HepG2 (cell line): ENCODE data around the gene THADA. TPM values are rescaled to one million over a fixed set of nuclear protein-coding genes. Genes with fewer than 3 reads are reported as not detected.

Experiments
- ATF3 ChIP-seq: sonication (generic); formaldehyde crosslinking; IDR thresholded peaks from 2 replicates; pipeline ENCODE4 v1.4.0; 2020; ENCODE audit warnings: missing genetic modification reagents
- DPF2 ChIP-seq: sonication (generic); formaldehyde crosslinking; IDR thresholded peaks from 2 replicates; pipeline ENCODE4 v1.4.0; 2020; ENCODE audit warnings: mild to moderate bottlenecking, low read depth, missing genetic modification reagents, borderline replicate concordance
- DRAP1 ChIP-seq: IDR thresholded peaks from 2 replicates; pipeline ENCODE4 v1.6.1; 2016; ENCODE audit warnings: missing genetic modification reagents, missing compliant biosample characterization
- ELF1 ChIP-seq: sonication (generic); formaldehyde crosslinking; IDR thresholded peaks from 2 replicates; pipeline ENCODE4 v1.4.0; 2020; ENCODE audit warnings: missing genetic modification reagents
- ETV5 ChIP-seq: IDR thresholded peaks from 2 replicates; pipeline ENCODE4 v1.6.1; 2018; ENCODE audit warnings: missing biosample characterization, missing genetic modification reagents, inconsistent platforms, borderline replicate concordance
- FOSL2 ChIP-seq: sonication (generic); formaldehyde crosslinking; IDR thresholded peaks from 2 replicates; pipeline ENCODE4 v1.4.0; 2020; ENCODE audit warnings: missing genetic modification reagents
- FOXO4 ChIP-seq: sonication (generic); formaldehyde crosslinking; conservative IDR thresholded peaks from 2 replicates; pipeline ENCODE4 v1.8.1; 2023; ENCODE audit warnings: missing genetic modification reagents
- GMEB2 ChIP-seq: IDR thresholded peaks from 2 replicates; pipeline ENCODE4 v1.6.1; 2016; ENCODE audit warnings: missing biosample characterization, missing genetic modification reagents, low read depth
- HOXA3 ChIP-seq: sonication (generic); formaldehyde crosslinking; IDR thresholded peaks from 2 replicates; pipeline ENCODE4 v1.5.0; 2020; ENCODE audit warnings: missing genetic modification reagents
- ISL2 ChIP-seq: sonication (generic); formaldehyde crosslinking; IDR thresholded peaks from 2 replicates; pipeline ENCODE4 v1.5.0; 2020; ENCODE audit warnings: missing genetic modification reagents
- KLF6 ChIP-seq: IDR thresholded peaks from 2 replicates; pipeline ENCODE4 v1.8.0; 2016; ENCODE audit warnings: missing biosample characterization, missing genetic modification reagents
- LCORL ChIP-seq, 2 experiments: fragments of 450-650 bp in 1 of 2; sonication (generic) in 1 of 2; formaldehyde crosslinking in 1 of 2; IDR thresholded peaks; 2 replicates each; pipeline versions ENCODE4 v1.5.0 to v1.6.1; 2017 to 2020; ENCODE audit warnings: antibody characterized with exemption in 1 of 2, missing genetic modification reagents in 1 of 2
- MBD4 ChIP-seq: IDR thresholded peaks from 2 replicates; pipeline ENCODE4 v1.6.1; 2012; ENCODE audit warnings: low read length, inconsistent platforms, borderline replicate concordance
- NCOA2 ChIP-seq: sonication (generic); formaldehyde crosslinking; IDR thresholded peaks from 2 replicates; pipeline ENCODE4 v1.8.0; 2022; ENCODE audit warnings: inconsistent platforms
- NFYB ChIP-seq: sonication (generic); formaldehyde crosslinking; IDR thresholded peaks from 2 replicates; pipeline ENCODE4 v1.4.0; 2020; ENCODE audit warnings: missing genetic modification reagents
- NKX3-1 ChIP-seq: sonication (generic); formaldehyde crosslinking; IDR thresholded peaks from 2 replicates; pipeline ENCODE4 v1.5.0; 2020; ENCODE audit warnings: missing genetic modification reagents
- NR2F1 ChIP-seq, 2 experiments: fragments of 450-650 bp in 1 of 2; formaldehyde crosslinking in 1 of 2; IDR thresholded peaks; 2 replicates each; pipeline versions ENCODE4 v1.5.0 to v1.6.1; 2016 to 2020; ENCODE audit warnings: mild to moderate bottlenecking in 1 of 2, missing compliant biosample characterization in 1 of 2, missing genetic modification reagents in 1 of 2, moderate library complexity in 1 of 2
- PAXIP1 ChIP-seq: sonication (generic); formaldehyde crosslinking; conservative IDR thresholded peaks from 2 replicates; pipeline ENCODE4 v1.4.0; 2020; ENCODE audit warnings: mild to moderate bottlenecking, missing genetic modification reagents, moderate library complexity
- RCOR2 ChIP-seq: IDR thresholded peaks from 2 replicates; pipeline ENCODE4 v1.6.1; 2016; ENCODE audit warnings: missing biosample characterization, missing genetic modification reagents
- SALL1 ChIP-seq: sonication (generic); formaldehyde crosslinking; IDR thresholded peaks from 2 replicates; pipeline ENCODE4 v1.8.0; 2022; ENCODE audit warnings: mild to moderate bottlenecking, missing genetic modification reagents
- ZKSCAN8 ChIP-seq: IDR thresholded peaks from 2 replicates; pipeline ENCODE4 v1.6.1; 2016; ENCODE audit warnings: borderline replicate concordance, missing genetic modification reagents, missing compliant biosample characterization
- ZNF3 ChIP-seq: IDR thresholded peaks from 2 replicates; pipeline ENCODE4 v1.7.0; 2017; ENCODE audit warnings: inconsistent platforms
- ZNF652 ChIP-seq: IDR thresholded peaks from 2 replicates; pipeline ENCODE4 v1.6.1; 2016; ENCODE audit warnings: low read depth, borderline replicate concordance
- polyA plus RNA-seq, 8 experiments: library from polyadenylated mRNA; depleted of rRNA in 3 of 8; stranded (reverse) in 7 of 8; unstranded in 1 of 8; fragments of >200 nt; fragmentation: Illumina TruSeq in 4 of 8; extraction: Trizol in 4 of 8; gene quantifications; 2 replicates each; pipeline versions ENCODE4 v1.2.1 to v1.2.3, GENCODE V29; 2011 to 2016; ENCODE audit warnings: low read depth in 4 of 8, missing spikeins in 1 of 8, mixed read lengths in 1 of 8; ENCODE audit not compliant: insufficient read depth in 1 of 8
- total RNA-seq, 5 experiments: library from RNA; depleted of rRNA; stranded (reverse); fragments of >200 nt; fragmentation: Illumina TruSeq; extraction: Trizol; gene quantifications; 2 replicates each; pipeline ENCODE4 v1.2.3, GENCODE V29; 2016; ENCODE audit warnings: low read depth in 1 of 5

Gene THADA
- total and polyA plus RNA-seq, 2 of the 13 experiments (the other 11 are each of a cell fraction or from before 2014, with no cell fraction given) = 12.7 to 21.7 TPM

GRCh38 chr2:43426305-43427031, 169.4 kb downstream of the THADA start (continued):
- peak; percentile 98 for TF ChIP-seq FOSL2 (CRISPR knock-in tag)
- peak; percentile 77 for TF ChIP-seq ATF3 (CRISPR knock-in tag)
- TF ChIP-seq PAXIP1 (CRISPR knock-in tag) = peak; percentile 73
- TF ChIP-seq ETV5 (CRISPR knock-in tag) = peak; percentile 68; the same call in 1 of the 2 replicates
- peak; percentile 56; the same call in 1 of the 2 replicates for TF ChIP-seq RCOR2 (CRISPR knock-in tag)
- TF ChIP-seq DPF2 (CRISPR knock-in tag) = peak; percentile 11; the same call in 1 of the 2 replicates
- 0 out of 2 replicates have a peak, but pooled peaks have one; percentile 26 for TF ChIP-seq DRAP1
- peak; percentile 74 for TF ChIP-seq NCOA2 (CRISPR knock-in tag)
- no peak for TF ChIP-seq FOXO4 (CRISPR knock-in tag)
- TF ChIP-seq ELF1 = peak; percentile 59
- peak; percentile 19; the same call in 1 of the 2 replicates for TF ChIP-seq ZKSCAN8 (CRISPR knock-in tag)
- TF ChIP-seq NFYB (CRISPR knock-in tag) = no peak
- peak; percentile 50; the same call in 1 of the 2 replicates for TF ChIP-seq MBD4
- TF ChIP-seq KLF6 = 0 out of 2 replicates have a peak, but pooled peaks have one; percentile 13
- peak; percentile 66; the same call in 1 of the 2 replicates for TF ChIP-seq LCORL (IDR thresholded peaks at IDR 0.05)
- TF ChIP-seq LCORL (CRISPR knock-in tag; IDR thresholded peaks at IDR 0.05) = peak; percentile 54; the same call in 1 of the 2 replicates
- TF ChIP-seq HOXA3 (CRISPR knock-in tag) = peak; percentile 43; the same call in 1 of the 2 replicates
- peak; percentile 65; the same call in 1 of the 2 replicates for TF ChIP-seq ISL2 (CRISPR knock-in tag)
- TF ChIP-seq ZNF3 (CRISPR knock-in tag) = 0 out of 2 replicates have a peak, but pooled peaks have one; percentile 19
- TF ChIP-seq SALL1 = peak; percentile 40; the same call in 1 of the 2 replicates
- TF ChIP-seq NR2F1 (CRISPR knock-in tag; IDR thresholded peaks at IDR 0.05) = no peak
- TF ChIP-seq NKX3-1 (CRISPR knock-in tag) = no peak
- peak; percentile 18; the same call in 1 of the 2 replicates for TF ChIP-seq GMEB2 (CRISPR knock-in tag)
- TF ChIP-seq ZNF652 (CRISPR knock-in tag) = no peak
